ENCODE results near the gene GGT6. TPM values are rescaled to one million over a fixed set of nuclear protein-coding genes. Genes with fewer than 3 reads are reported as not detected.

The GGT6 gene
- total RNA-seq, 4 donors from 2014 or later = 0.21 to 4.4 (median 0.29) TPM; not detected in 1

DNA sequence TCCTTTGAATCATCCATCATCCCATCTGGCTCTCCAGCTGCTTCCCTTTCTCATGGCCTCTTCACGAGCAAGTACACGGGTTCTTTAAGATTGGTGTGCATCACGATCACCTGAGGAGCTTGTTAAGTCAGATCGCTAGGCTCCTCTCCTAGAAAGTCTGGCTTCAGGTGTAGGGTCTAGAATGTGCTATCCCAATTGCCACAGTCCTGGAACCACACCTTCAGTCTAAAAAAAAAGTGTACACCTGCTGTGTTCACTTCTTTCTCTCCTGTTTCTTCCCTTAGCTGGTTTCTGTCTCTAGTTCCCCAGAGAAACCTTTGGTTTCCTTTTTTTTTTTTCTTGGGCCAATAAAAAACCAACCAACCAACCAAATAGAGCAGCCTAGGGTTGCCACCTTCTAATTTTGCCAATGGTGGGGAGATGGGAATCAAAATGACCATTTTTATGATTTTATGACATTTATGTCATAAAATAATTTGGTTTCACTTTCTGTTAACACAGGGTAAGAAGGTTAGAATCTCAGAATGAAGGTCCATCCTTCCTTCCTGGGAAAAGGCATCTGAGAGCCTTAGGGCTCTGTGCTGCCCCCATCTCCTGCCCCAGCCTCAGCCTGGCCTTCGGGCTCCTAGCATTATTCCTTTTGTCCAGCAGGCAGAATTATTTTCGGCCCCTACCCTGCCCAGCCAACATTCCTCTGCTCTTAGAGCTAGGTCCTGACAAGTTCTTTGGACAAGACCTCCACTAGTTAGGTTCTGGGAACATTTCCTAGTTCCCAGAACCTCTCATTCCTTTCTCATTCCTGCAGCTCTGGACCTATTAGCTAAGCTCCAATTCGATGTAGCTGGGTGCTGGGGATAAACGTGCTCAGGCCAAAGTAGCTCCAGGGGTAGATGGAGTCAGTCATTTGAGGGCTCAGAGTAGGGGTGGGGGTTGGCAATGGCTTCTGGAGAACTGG is 1.9 kb upstream of the GGT6 start:
- intact Hi-C loops (cut with DNase I; ENCODE audit: low total_unique reads) = no loop called here
- no peak overlapping the region for H3K4me3 ChIP-seq
- no peak overlapping the region for H3K27ac ChIP-seq
- no peaks in the 10 kb centered on the region for H3K9me3 ChIP-seq
- no peak for DNase-seq
- TF ChIP-seq, protein P1, sequence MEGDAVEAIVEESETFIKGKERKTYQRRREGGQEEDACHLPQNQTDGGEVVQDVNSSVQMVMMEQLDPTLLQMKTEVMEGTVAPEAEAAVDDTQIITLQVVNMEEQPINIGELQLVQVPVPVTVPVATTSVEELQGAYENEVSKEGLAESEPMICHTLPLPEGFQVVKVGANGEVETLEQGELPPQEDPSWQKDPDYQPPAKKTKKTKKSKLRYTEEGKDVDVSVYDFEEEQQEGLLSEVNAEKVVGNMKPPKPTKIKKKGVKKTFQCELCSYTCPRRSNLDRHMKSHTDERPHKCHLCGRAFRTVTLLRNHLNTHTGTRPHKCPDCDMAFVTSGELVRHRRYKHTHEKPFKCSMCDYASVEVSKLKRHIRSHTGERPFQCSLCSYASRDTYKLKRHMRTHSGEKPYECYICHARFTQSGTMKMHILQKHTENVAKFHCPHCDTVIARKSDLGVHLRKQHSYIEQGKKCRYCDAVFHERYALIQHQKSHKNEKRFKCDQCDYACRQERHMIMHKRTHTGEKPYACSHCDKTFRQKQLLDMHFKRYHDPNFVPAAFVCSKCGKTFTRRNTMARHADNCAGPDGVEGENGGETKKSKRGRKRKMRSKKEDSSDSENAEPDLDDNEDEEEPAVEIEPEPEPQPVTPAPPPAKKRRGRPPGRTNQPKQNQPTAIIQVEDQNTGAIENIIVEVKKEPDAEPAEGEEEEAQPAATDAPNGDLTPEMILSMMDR (IDR thresholded peaks at IDR 0.05) = no peak
- no peak for TF ChIP-seq POLR2A (IDR thresholded peaks at IDR 0.05)
- no peaks in the 10 kb centered on the region for H3K4me1 ChIP-seq
- H3K27me3 ChIP-seq = no peaks in the 10 kb centered on the region
- no peaks in the 10 kb centered on the region for H3K36me3 ChIP-seq

DNA sequence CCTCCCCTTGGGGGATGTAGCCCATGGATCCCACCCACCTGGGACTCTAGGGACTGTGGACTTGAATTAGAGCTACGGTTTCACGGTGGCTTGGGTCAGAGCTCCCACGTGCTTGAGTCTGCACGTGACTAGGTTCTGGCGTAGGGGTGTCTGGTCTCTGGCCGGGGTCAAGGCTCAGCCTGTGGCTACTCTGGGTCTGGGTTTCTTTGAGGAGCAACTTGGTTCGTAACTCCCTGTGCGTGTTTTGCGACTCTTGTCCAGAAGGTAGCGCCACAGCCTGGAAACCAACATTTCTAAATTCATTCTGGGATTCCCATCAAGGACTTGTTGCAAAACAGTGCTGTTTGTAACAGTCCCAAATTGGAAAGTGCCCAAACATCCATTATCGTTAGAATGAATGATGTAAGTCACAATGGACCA is 470 bp upstream of the GGT6 start:
- intact Hi-C loops (cut with DNase I; ENCODE audit: low total_unique reads) = no loop called here
- Histone ChIP-seq H3K4me3 (no peak overlapping the region), H3K9me3 (no peaks in the 10 kb centered on the region), H3K27me3 (no peaks in the 10 kb centered on the region), H3K36me3 (no peaks in the 10 kb centered on the region), H3K27ac (no peak overlapping the region), H3K4me1 (no peaks in the 10 kb centered on the region)
- TF ChIP-seq POLR2A (IDR thresholded peaks at IDR 0.05) = no peak
- TF ChIP-seq, protein P1 (IDR thresholded peaks at IDR 0.05) = no peak
- DNase-seq = no peak

DNA sequence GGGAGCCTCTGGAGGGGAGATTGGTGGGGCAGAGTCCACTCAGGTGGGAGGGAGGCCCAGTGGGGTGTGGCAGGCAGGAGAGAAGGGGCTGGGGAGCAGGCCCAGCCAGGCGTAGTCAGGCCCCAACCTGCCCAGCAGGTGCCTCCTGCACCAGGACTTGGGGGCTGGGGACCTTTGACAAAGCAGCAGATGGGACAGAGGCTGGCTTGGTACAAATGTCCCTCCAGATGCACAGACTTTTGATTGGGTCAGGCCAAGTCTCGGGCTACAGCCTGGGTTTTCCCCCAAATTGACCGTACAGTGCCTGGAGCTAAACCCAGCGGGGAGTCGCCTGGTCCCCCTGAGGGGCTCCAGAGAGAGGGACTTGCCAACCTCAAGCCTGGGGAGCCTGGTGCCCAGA is 411 bp downstream of the GGT6 start:
- no peaks in the 10 kb centered on the region for H3K27me3 ChIP-seq
- TF ChIP-seq, protein P1 (IDR thresholded peaks at IDR 0.05) = no peak
- TF ChIP-seq POLR2A (IDR thresholded peaks at IDR 0.05) = no peak
- no peaks in the 10 kb centered on the region for H3K36me3 ChIP-seq
- no peaks in the 10 kb centered on the region for H3K9me3 ChIP-seq
- H3K27ac ChIP-seq = no peak overlapping the region
- no peaks in the 10 kb centered on the region for H3K4me1 ChIP-seq
- DNase-seq = no peak
- H3K4me3 ChIP-seq = no peak overlapping the region
- intact Hi-C loops (cut with DNase I; ENCODE audit: low total_unique reads) = no loop called here

DNA sequence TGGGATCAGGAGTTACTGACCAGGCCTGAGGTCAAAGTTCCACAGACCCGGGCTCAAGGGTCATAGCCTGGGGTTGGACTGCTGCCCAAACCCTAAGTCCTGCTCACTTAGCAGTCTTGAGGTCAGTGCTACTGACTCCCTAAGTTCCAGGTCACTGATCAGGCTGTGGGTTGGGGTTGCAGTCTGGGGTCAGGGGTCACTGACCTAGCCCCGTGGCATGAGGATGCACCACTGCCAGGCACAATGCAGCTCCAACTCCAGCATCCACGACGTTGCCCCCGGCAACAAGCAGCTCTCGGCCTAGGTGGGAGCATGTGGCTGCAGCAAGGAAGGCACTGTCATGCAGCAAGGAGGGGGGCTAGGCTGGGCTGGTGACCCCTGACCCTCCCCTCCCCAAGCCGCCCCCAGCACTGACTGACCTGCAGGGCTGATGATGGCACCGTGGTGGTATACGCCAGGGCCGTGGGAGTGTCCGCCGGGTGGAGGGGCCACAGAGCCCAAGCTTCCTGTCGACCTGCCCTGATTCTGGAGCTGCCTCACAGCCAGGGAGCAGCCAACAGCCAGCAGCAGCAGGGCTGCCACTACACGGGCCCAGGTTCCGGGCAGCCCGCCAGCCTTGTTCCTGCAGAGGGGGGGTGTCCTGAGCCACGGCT is 1.1 kb downstream of the GGT6 start:
- intact Hi-C loops (cut with DNase I; ENCODE audit: low total_unique reads) = no loop called here
- H3K4me3 ChIP-seq = no peak overlapping the region

More for the DNA sequence above, 1.1 kb downstream of the GGT6 start:
- Histone ChIP-seq H3K36me3 (no peaks in the 10 kb centered on the region), H3K4me1 (no peaks in the 10 kb centered on the region), H3K27ac (no peak overlapping the region), H3K9me3 (no peaks in the 10 kb centered on the region), H3K27me3 (no peaks in the 10 kb centered on the region)
- no peak for DNase-seq
- TF ChIP-seq, protein P1 (IDR thresholded peaks at IDR 0.05) = no peak
- no peak for TF ChIP-seq POLR2A (IDR thresholded peaks at IDR 0.05)
